CD4-positive, alpha-beta T cell treated with Interleukin-15 for 4 hours (primary cell): Measurements from ENCODE around the gene DTX3L.
A peak's percentile ranks its signal among the peaks of the same experiment; 100 is the strongest.

Experiments
- DNase-seq: peaks from one replicate; pipeline ENCODE4 v3.0.0-alpha.2; 2020; ENCODE audit warnings: low spot score

DTX3L gene

GRCh38 chr3:122564155-122564912 is at the start of gene DTX3L, which contains the start of gene PARP9:
Gene DTX3L (plus strand): TSS chr3:122564338. CDS start chr3:122564427, 89 bp downstream.
Gene PARP9 (minus strand): TSS chr3:122564300. CDS start chr3:122559620, 4,680 bp downstream.
- peak; percentile 79 for DNase-seq

- no peak for DNase-seq
These were observed 49.1 kb upstream of the DTX3L start for GRCh38 chr3:122515020-122515468.

GRCh38 chr3:122515870-122516269 is 48.3 kb upstream of the DTX3L start:
- DNase-seq: no peak

GRCh38 chr3:122516846-122517360 is 47.2 kb upstream of the DTX3L start:
- DNase-seq: no peak

- DNase-seq: no peak
These were observed 44.4 kb upstream of the DTX3L start for GRCh38 chr3:122519693-122520092.

GRCh38 chr3:122520861-122521260 is 43.3 kb upstream of the DTX3L start:
- DNase-seq: no peak

GRCh38 chr3:122523317-122523716 is 40.8 kb upstream of the DTX3L start:
- DNase-seq: no peak

- no peak for DNase-seq
These were observed 34.0 kb upstream of the DTX3L start for GRCh38 chr3:122530164-122530563.

- DNase-seq: no peak
These were observed 30.7 kb upstream of the DTX3L start for GRCh38 chr3:122533480-122533879.

- DNase-seq: peak; percentile 59
These were observed 30.2 kb upstream of the DTX3L start for GRCh38 chr3:122533931-122534334.

GRCh38 chr3:122535964-122536631 is 28.0 kb upstream of the DTX3L start:
- no peak for DNase-seq

GRCh38 chr3:122536632-122537001 is 27.5 kb upstream of the DTX3L start:
- no peak for DNase-seq

- DNase-seq: no peak
These were observed 25.1 kb upstream of the DTX3L start for GRCh38 chr3:122538956-122539490.

GRCh38 chr3:122546151-122546550 is 18.0 kb upstream of the DTX3L start:
- DNase-seq: no peak

GRCh38 chr3:122548076-122548475 is 16.1 kb upstream of the DTX3L start:
- DNase-seq: no peak

- DNase-seq: no peak
These were observed 15.5 kb upstream of the DTX3L start for GRCh38 chr3:122548619-122549018.

- no peak for DNase-seq
These were observed 11.0 kb upstream of the DTX3L start for GRCh38 chr3:122553171-122553570.

- no peak for DNase-seq
These were observed 8.7 kb upstream of the DTX3L start for GRCh38 chr3:122555275-122556071.

- no peak for DNase-seq
These were observed 6.8 kb upstream of the DTX3L start for GRCh38 chr3:122557356-122557755.

GRCh38 chr3:122558605-122559004 is 5.5 kb upstream of the DTX3L start:
- no peak for DNase-seq

- no peak for DNase-seq
These were observed 4.2 kb upstream of the DTX3L start for GRCh38 chr3:122559906-122560305.

- DNase-seq: peak; percentile 80
These were observed 3.5 kb upstream of the DTX3L start for GRCh38 chr3:122560680-122561079.
